Stimulated activated CD8-positive, alpha-beta memory T cell treated with anti-CD3 and anti-CD28 coated beads, Interleukin-12 subunit alpha, Interleukin-12 subunit beta, amount 100 ng/mL, for 4 hours (primary cell): ENCODE measurements around the gene PPM1A.

ENCODE experiments used
- DNase-seq: peaks from one replicate; pipeline ENCODE4 v3.0.0-alpha.2; 2020; ENCODE audit warnings: low read depth

PPM1A gene

DNA sequence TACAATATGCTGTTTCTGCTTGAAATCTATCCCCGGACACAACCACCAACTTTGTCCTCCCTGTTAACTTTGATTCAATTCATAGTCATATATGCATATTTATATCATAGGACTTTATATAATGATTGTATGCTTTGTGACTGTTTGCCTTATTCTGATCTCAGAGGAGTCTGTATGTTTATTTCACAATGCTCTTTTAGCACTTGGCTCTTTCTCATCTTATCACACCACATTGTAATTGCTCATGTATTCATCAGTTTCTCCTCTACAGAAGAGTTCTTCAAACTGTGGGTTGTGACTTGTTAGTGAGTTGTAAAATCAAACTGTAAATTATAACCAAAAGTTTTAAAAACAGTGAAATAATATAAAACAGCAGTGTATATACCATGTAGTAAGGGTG lies 21.7 kb upstream of the PPM1A start:
- no peak for DNase-seq

GRCh38 chr14:60229614-60230013 lies 19.4 kb upstream of the PPM1A start:
- no peak for DNase-seq

DNA sequence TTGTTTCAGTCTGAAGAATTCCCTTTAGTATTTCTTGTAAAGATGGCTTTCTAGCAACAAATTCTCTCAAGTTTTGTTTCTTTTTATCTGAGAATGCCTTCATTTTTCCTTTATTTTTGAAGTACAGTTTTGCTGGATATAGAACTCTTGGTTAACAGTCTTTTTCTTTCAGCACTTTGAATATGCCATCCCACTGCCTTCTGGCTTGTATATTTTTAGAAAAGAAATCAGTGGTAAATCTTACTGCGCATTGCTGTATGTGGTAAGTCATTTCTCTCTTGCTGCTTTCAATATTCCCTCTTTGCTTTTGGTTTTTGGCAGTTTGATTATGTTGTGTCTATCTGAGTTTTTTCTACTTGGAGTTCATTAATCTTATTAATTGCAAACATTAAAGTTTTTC lies 16.8 kb upstream of the PPM1A start:
- DNase-seq: no peak

DNA sequence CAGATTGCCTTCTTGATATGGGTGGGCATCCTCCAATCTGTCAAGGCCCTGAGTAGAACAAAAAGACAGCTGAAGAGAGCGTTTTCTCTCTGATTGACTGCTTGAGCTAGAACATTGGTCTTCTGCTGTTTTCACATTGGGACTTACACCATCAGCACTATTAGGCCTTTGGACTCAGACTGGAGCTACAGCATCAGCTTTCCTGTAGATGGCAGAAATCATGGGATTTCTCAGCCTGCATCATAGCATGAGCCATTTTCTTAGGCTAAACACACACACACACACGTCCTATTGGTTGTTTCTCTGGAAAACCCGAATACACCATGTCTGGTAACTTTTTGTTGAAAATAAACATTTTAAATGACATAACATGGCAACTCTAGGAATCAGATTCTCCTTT lies 15.8 kb upstream of the PPM1A start:
- DNase-seq: no peak

DNA sequence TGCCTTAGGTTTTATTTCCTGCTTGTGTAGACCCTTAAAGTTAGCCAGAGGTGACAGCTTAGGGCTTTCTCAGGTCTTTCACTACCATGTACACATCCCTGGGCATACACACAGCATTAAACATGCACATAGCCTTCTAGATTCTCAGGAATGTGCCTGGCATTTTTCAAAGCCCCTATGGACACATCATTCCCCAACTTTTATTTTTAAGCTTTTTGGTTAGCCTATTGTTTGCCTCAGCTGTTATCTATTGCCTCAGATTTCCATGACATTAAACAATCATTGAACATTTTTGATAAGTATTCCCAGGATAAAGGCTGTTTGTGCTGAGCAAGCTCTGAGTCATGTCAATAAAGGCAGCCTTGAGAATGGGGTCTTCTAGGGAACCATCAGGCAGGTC lies 15.1 kb upstream of the PPM1A start:
- DNase-seq: no peak

DNA sequence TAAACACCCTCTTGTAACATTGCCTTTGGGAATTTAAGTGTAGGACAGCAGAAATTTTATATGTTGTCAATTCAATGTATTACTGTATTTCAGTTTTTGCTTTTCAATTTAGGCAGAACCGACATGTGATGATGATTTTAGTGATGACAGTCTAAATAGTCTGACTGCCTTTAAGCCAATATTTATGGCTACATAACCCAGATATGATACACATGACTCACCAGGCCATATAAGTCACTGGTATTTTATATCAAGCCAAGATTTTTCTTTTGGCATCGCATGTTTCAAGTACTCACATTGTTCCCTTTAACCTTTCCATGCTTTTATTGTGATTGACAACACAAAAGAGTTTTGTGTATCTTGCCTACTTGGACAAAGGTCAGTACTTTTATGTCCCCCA lies 13.6 kb upstream of the PPM1A start:
- no peak for DNase-seq

DNA sequence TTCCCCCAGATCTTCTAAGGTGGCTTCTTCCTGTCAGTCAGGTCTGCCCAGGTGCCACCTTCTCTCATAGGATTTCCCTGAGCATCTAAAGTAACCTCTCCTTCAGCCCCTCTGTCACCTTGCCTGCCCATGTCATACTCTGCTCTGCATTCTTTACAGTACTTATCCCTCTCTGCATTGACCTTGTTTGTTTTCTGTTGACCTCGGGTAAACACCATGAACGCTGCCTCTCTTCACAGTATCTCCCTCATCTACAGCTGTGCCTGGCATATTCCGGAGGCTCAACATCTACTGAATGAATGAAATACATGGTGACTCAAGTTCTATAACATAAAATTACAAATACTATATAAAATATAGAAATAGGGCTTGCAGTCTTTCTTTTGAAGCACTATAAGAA lies 10.1 kb upstream of the PPM1A start:
- no peak for DNase-seq

DNA sequence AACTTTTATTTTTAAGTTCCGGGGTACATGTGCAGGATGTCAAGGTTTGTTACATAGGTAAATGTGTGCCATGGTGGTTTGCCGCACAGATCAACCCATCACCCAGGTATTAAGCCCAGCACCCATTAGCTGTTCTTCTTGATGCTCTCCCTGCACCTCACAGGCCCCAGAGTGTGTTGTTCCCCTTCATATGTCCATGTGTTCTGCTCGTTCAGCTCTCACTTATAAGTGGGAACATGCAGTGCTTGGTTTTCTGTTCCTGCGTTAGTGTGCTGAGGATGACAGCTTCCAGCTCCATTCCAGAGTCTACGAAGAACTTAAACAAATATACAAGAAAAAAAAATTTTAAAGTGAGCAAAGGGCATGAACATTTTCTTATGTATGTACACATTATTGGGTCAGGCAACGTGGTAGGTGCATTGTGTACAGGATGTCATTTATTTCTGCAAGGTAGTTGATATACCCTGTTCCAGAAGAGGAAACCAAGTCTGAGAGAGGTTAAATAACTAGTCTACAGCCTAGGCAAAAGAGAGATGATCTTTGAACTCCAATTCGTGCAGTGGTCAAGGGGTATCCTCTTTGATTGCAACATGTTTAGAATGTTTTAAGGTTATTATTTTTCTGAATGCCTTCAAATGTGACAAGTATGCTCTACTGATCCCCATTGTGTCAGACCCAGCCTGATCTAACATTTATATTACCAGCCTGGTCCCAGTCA lies 8.7 kb upstream of the PPM1A start:
- DNase-seq: no peak

DNA sequence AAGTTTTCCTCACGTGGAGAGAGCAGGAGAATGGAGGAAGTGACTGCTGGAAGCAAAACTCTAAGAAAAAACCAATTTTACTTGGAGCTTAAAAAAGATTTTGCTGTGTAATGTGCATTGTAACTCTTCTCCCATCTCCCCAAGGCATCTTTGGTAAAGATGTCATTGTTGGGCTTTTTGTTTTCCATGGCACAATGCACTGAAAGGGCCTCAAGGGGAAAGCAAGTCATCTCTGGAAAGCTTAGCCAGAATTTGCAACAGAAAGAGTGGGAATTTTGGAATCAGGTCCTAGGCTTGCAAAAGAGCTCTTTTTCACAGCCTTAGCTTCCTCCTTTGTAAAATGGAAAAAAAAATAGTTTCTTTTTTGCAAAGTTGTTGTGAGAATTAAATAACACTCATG lies 7.9 kb upstream of the PPM1A start:
- no peak for DNase-seq

- no peak for DNase-seq
These were observed 6.6 kb upstream of the PPM1A start for GRCh38 chr14:60242429-60242828.

- DNase-seq: no peak
These were observed 3.4 kb upstream of the PPM1A start for GRCh38 chr14:60245380-60246177.

DNA sequence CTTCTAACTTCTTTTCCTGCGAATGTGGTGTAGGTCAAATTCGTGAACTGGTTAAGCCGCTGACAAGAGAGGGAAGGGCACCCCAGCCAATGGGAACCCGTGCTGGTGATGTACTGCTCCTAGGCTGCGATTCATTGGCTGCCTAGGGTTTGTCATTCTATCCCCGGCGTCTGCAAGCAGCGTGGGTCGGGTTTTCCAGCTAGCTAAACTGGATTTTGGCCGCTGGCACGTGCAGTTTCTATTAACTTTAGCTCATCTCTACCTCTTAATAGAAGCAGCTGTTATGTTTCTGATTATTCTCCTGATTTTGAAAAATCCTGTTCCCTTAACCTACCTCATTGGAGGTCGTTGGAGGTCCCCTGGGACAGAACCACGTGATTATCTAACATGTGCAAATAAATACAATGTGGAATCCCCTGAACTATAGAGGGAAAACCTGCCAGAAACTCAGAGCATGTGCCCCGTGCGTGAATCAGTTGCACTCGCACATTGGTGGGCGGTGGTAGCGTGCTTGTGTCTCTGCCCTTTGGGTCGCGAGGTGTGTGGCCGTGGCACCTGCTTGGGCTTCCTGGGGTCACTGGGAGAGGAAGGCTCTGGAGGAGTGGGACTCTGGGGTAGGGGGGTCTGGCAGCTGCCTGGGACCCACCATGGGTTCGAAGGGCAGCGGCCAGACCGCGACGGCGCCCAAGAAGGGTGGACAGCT lies 876 bp upstream of the PPM1A start:
- DNase-seq: peak; percentile 59

- peak; percentile 54 for DNase-seq
These were observed 568 bp downstream of the PPM1A start for GRCh38 chr14:60249321-60250256.

GRCh38 chr14:60250257-60251035 lies 1.4 kb downstream of the PPM1A start:
- DNase-seq: no peak

GRCh38 chr14:60251877-60252276 lies 2.9 kb downstream of the PPM1A start:
- DNase-seq: no peak

DNA sequence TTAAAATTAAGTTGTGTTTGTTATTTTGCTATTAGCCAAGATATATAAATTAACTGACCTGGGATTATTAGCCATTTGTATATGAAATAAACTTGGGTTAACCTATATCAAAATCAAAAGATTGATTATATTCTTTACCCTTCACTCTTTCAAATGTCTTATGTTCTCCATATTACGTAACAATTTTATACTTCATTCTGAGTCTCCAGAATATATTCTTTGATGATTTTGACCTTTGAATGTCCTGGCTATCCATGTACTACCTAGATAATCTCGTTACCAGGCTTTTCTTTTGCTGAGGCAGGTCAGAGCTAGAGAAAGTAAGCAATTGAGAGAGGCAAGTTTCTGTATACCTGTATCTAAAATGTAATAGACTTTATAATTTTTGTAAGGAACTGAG lies 3.6 kb downstream of the PPM1A start:
- no peak for DNase-seq

- DNase-seq: no peak
These were observed 4.6 kb downstream of the PPM1A start for GRCh38 chr14:60253649-60254048.

GRCh38 chr14:60254176-60254575 lies 5.2 kb downstream of the PPM1A start:
- DNase-seq: no peak

- DNase-seq: no peak
These were observed 8.8 kb downstream of the PPM1A start for GRCh38 chr14:60257865-60258264.

- DNase-seq: no peak
These were observed 16.1 kb downstream of the PPM1A start for GRCh38 chr14:60265163-60265562.
